Central memory CD8-positive, alpha-beta T cell (primary cell): Measurements from ENCODE around the gene RAD50.
A peak's percentile ranks its signal among the peaks of the same experiment; 100 is the strongest.
"Not testable (repeated sequence)": the region's sequence is repeated elsewhere in the genome, so short reads cannot be mapped to it uniquely, and the experiment has no call there.

Source experiments
- ATAC-seq: fragments of 150-1000 bp; cut with Tn5 transposase; replicated peaks from 2 replicates; pipeline ENCODE4 v1.10.0; 2022; ENCODE audit warnings: mild to moderate bottlenecking, moderate FRiP score, moderate number of reproducible peaks; ENCODE audit not compliant: poor library complexity, severe bottlenecking; ENCODE audit errors: extremely low read depth
- DNase-seq, 2 donors: peaks; one replicate each; pipeline ENCODE4 v3.0.0; 2021; ENCODE audit warnings: low spot score in 2 of 2
- H3K27ac Mint-ChIP-seq: one replicate; pipeline ENCODE4 v1.8.0; 2022; ENCODE audit warnings: low read depth, mild to moderate bottlenecking, moderate library complexity, mixed read lengths
- H3K27me3 Mint-ChIP-seq: one replicate; pipeline ENCODE4 v1.8.0; 2022; ENCODE audit warnings: mixed read lengths
- H3K36me3 Mint-ChIP-seq: one replicate; pipeline ENCODE4 v1.8.0; 2022; ENCODE audit warnings: mild to moderate bottlenecking, moderate library complexity, mixed read lengths; ENCODE audit not compliant: insufficient read depth
- H3K4me1 Mint-ChIP-seq: one replicate; pipeline ENCODE4 v1.8.0; 2022; ENCODE audit warnings: mixed read lengths
- H3K4me3 Mint-ChIP-seq: one replicate; pipeline ENCODE4 v1.8.0; 2022; ENCODE audit warnings: mild to moderate bottlenecking, moderate library complexity, mixed read lengths
- H3K9me3 Mint-ChIP-seq: one replicate; pipeline ENCODE4 v1.8.0; 2022; ENCODE audit warnings: mixed read lengths

Gene RAD50

DNA sequence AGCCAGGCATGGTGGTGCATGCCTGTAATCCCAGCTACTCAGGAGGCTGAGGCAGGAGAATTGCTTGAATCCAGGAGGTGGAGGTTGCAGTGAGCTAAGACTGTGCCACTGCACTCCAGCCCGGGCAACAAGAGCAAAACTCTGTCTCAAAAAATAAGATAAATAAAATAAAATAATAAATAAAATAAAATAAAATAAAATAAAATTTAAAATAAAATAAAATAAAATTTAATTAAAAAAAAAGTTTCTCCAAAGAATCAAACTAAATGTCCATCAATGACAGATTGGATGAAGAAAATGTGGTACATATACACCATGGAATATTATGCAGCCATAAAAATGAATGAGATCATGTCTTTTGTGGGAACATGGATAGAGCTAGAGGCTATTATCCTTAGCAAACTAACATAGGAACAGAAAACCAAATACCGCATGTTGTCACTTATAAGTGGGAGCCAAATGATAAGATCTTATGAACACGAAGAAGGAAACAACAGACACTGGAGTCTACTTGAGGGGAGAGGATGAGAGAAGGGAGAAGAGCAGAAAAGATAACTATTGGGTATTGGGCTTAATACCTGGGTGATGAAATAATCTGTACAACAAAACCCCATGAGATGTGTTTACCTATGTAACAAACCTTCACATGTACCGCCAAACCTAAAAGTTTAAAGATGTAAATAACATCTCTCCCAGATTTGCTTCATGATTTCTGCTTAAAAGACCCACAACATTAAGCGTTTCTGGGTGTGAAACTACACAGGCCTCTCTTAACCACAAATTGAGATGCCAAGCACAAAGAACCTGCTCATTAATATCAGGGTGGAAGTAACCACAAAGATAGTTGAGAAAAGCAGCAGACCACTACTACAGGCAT, 135.2 kb downstream of the RAD50 start:
- not testable (repeated sequence) for H3K9me3 Mint-ChIP-seq, DNase-seq, H3K27me3 Mint-ChIP-seq
- peak overlapping the region; percentile 58 for H3K27ac Mint-ChIP-seq
- H3K36me3 Mint-ChIP-seq = peaks cover 13% of the 10 kb centered on the region
- ATAC-seq = peak; percentile 10
- peaks cover 28% of the 10 kb centered on the region for H3K4me1 Mint-ChIP-seq
- peak overlapping the region; percentile 3 for H3K4me3 Mint-ChIP-seq

DNA sequence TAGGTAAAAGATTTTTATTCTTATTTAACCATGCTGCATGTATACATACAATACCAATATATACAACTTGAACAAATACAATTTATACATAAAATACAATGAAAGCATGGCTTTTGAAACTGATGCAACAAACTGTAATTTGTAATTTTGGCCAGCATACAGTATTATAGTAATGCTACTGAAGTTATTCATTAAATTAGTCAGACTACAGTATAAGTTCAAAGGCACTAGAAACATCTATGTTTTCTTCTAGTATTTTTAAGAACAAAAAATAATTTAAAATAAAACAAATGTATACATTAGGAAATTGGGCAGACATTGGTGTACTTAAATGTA, 135.8 kb downstream of the RAD50 start:
- H3K36me3 Mint-ChIP-seq = peaks cover 15% of the 10 kb centered on the region
- no peak for ATAC-seq
- H3K27ac Mint-ChIP-seq = peak overlapping the region; percentile 58
- H3K27me3 Mint-ChIP-seq = no peaks in the 10 kb centered on the region
- H3K4me1 Mint-ChIP-seq = peaks cover 28% of the 10 kb centered on the region
- no peak for DNase-seq
- no peak overlapping the region for H3K4me3 Mint-ChIP-seq
- no peaks in the 10 kb centered on the region for H3K9me3 Mint-ChIP-seq
